Neural progenitor cell (in vitro differentiated cells): Measurements from ENCODE around the gene KAT7.

ENCODE experiments used
- CTCF ChIP-seq: fragments of 200-600 bp; sonication (generic); IDR thresholded peaks from 2 replicates; pipeline ENCODE4 v1.5.1; 2017; ENCODE audit warnings: antibody characterized with exemption, mild to moderate bottlenecking
- EZH2 ChIP-seq: fragments of 200-600 bp; sonication (generic); IDR thresholded peaks from 2 replicates; pipeline ENCODE4 v1.6.1; 2017; ENCODE audit warnings: antibody characterized with exemption, mild to moderate bottlenecking, moderate library complexity
- EZH2phosphoT487 ChIP-seq: fragments of 200-600 bp; sonication (generic); IDR thresholded peaks from 2 replicates; pipeline ENCODE4 v1.6.1; 2017; ENCODE audit warnings: antibody characterized with exemption

GRCh38 chr17:49882434-49882833 lies 94.0 kb downstream of the KAT7 start:
- TF ChIP-seq CTCF: no peak
- TF ChIP-seq EZH2: no peak
- TF ChIP-seq EZH2phosphoT487: no peak
